ENCODE data around the gene LRIT3.

Gene LRIT3

GRCh38 chr4:109913596-109914241 is 65.8 kb downstream of the LRIT3 start:
- no peak for DNase-seq (ENCODE audit: low spot score)
- ChIA-PET CTCF (no interaction called here), POLR2A (ENCODE audit: low non-redundant PET) (no interaction called here)
- TF ChIP-seq CTCF (conservative IDR thresholded peaks at IDR 0.05; ENCODE audit: low read depth), result no peak
- no peak overlapping the region for H3K27ac ChIP-seq

GRCh38 chr4:109914322-109914721 is 66.4 kb downstream of the LRIT3 start:
- no peak for DNase-seq (ENCODE audit: low spot score)
- ChIA-PET POLR2A (ENCODE audit: low non-redundant PET) (no interaction called here), CTCF (no interaction called here)
- no peak overlapping the region for H3K27ac ChIP-seq
- no peak for TF ChIP-seq CTCF (conservative IDR thresholded peaks at IDR 0.05; ENCODE audit: low read depth)

GRCh38 chr4:109915385-109916026 is 67.6 kb downstream of the LRIT3 start:
- CTCF ChIA-PET, result no interaction called here
- POLR2A ChIA-PET (ENCODE audit: low non-redundant PET), result no interaction called here
- H3K27ac ChIP-seq, result no peak overlapping the region
- no peak for DNase-seq (ENCODE audit: low spot score)
- TF ChIP-seq CTCF (conservative IDR thresholded peaks at IDR 0.05; ENCODE audit: low read depth), result no peak

GRCh38 chr4:109916027-109916409 is 68.1 kb downstream of the LRIT3 start:
- H3K27ac ChIP-seq, result no peak overlapping the region
- DNase-seq (ENCODE audit: low spot score), result no peak
- ChIA-PET CTCF (no interaction called here), POLR2A (ENCODE audit: low non-redundant PET) (no interaction called here)
- no peak for TF ChIP-seq CTCF (conservative IDR thresholded peaks at IDR 0.05; ENCODE audit: low read depth)

- ChIA-PET POLR2A (ENCODE audit: low non-redundant PET) (interaction anchor here (0.7 kb wide), 1 partner anchor 600 kb away, joined by 5 read pairs; no protein-coding TSS in a partner anchor), CTCF (no interaction called here)
- peak; percentile 44 for DNase-seq (ENCODE audit: low spot score)
- no peak overlapping the region for H3K27ac ChIP-seq
- no peak for TF ChIP-seq CTCF (conservative IDR thresholded peaks at IDR 0.05; ENCODE audit: low read depth)
Measured at GRCh38 chr4:109921384-109921808, 73.5 kb downstream of the LRIT3 start.

Data from RWPE1 (cell line).